GM12872 (cell line): ENCODE measurements around the gene LRP1B.

ENCODE experiments used
- TF ChIP-seq, protein P1 (sequence below): IDR thresholded peaks from 3 replicates; pipeline ENCODE4 v1.5.1; 2011; ENCODE audit warnings: low read depth, mild to moderate bottlenecking, low read length, moderate library complexity; ENCODE audit not compliant: insufficient read depth

LRP1B gene

GRCh38 chr2:140683658-140684057, 1447.2 kb downstream of the LRP1B start:
- TF ChIP-seq, protein P1, sequence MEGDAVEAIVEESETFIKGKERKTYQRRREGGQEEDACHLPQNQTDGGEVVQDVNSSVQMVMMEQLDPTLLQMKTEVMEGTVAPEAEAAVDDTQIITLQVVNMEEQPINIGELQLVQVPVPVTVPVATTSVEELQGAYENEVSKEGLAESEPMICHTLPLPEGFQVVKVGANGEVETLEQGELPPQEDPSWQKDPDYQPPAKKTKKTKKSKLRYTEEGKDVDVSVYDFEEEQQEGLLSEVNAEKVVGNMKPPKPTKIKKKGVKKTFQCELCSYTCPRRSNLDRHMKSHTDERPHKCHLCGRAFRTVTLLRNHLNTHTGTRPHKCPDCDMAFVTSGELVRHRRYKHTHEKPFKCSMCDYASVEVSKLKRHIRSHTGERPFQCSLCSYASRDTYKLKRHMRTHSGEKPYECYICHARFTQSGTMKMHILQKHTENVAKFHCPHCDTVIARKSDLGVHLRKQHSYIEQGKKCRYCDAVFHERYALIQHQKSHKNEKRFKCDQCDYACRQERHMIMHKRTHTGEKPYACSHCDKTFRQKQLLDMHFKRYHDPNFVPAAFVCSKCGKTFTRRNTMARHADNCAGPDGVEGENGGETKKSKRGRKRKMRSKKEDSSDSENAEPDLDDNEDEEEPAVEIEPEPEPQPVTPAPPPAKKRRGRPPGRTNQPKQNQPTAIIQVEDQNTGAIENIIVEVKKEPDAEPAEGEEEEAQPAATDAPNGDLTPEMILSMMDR, result no peak

- TF ChIP-seq, protein P1, result no peak
Observed at GRCh38 chr2:140680862-140681261, 1450.0 kb downstream of the LRP1B start.

- TF ChIP-seq, protein P1, result no peak
Observed at GRCh38 chr2:140679752-140680151, 1451.1 kb downstream of the LRP1B start.

GRCh38 chr2:140669911-140670310, 1460.9 kb downstream of the LRP1B start:
- TF ChIP-seq, protein P1, result no peak

GRCh38 chr2:140667203-140667602, 1463.6 kb downstream of the LRP1B start:
- TF ChIP-seq, protein P1, result no peak

GRCh38 chr2:140662504-140662903, 1468.3 kb downstream of the LRP1B start:
- TF ChIP-seq, protein P1, result no peak

DNA sequence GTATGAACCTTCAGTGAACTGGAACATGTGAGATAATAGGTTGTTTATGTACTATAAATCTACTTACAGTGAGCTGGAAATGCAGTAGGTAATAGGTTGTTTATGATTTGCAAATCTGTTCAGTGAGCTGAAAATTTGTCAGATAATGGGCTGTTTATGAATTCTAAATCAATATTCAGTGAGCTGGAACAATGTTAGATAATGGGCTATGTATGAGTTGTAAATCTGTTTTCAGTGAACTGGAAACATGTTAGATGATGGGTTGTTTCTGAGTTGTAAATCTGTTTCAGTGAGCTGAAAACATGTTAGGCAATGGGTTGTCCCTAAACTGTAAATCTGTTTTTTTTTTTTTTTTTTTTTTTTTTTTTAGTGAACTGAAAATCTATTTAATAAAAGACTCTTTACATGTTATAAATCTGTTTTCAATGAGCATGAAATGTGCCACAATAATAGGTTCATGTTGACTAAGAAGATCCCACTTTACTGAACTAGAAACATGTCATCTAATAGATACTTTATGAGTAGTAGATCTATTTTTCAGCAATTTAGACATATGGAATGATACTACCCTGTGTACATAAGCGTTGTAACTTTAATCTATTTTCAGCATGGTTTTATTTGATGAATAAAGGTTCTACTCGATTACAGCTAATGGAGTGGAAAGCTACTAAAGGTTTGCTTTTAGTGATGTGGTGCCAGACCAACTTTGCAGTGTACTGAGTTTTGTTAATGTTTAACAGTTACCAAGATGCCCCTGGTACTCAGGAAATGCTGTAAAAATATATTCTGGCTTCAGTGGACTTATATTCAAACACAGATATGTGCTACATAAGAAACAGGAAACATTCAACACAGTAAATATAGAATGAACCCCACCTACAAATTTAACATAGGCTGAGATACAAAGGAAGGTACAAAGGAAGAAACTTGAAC, 1471.8 kb downstream of the LRP1B start:
- TF ChIP-seq, protein P1, result no peak
